HEK293 (cell line): ENCODE results near the gene CEMP1.
"Not testable (repeated sequence)": the region's sequence is repeated elsewhere in the genome, so short reads cannot be mapped to it uniquely, and the experiment has no call there.

Experiments
- CTCF ChIA-PET: fragments of 350-600 bp; formaldehyde crosslinking; extraction: SDS; loops from one replicate; lab custom pipeline; 2021; ENCODE audit warnings: antibody characterized with exemption; lab: Yijun Ruan, JAX
- POLR2A ChIA-PET: fragments of 300-600 bp; formaldehyde crosslinking; extraction: SDS; loops from one replicate; lab custom pipeline; 2020; ENCODE audit warnings: antibody characterized with exemption, inconsistent platforms; lab: Yijun Ruan, JAX
- H3K27ac ChIP-seq: fragments of 200-500 bp; sonication (Bioruptor generic); 2 replicates; pipeline ENCODE4 v1.5.1; 2014; ENCODE audit warnings: low read depth, low read length, control low read depth, inconsistent platforms; ENCODE audit errors: extremely low read depth
- H3K36me3 ChIP-seq, 2 experiments: fragments of 200-500 bp in 1 of 2; sonication (Bioruptor generic) in 1 of 2; 1 replicate in 1 of 2; 2 replicates in 1 of 2; pipeline ENCODE4 v1.5.1; 2014 to 2017; ENCODE audit warnings: inconsistent platforms in 2 of 2, low read length in 2 of 2; ENCODE audit not compliant: control insufficient read depth in 2 of 2, insufficient read depth in 1 of 2
- H3K4me1 ChIP-seq: fragments of 200-500 bp; sonication (Bioruptor generic); 2 replicates; pipeline ENCODE4 v1.5.1; 2014; ENCODE audit warnings: mild to moderate bottlenecking, low read length, inconsistent platforms; ENCODE audit not compliant: control insufficient read depth, insufficient read depth
- H3K4me3 ChIP-seq: 2 replicates; pipeline ENCODE4 v1.5.1; 2011; ENCODE audit warnings: low read depth, mild to moderate bottlenecking, control low read depth, low read length, moderate library complexity
- H3K9me3 ChIP-seq: fragments of 200-500 bp; sonication (Bioruptor generic); 2 replicates; pipeline ENCODE4 v1.5.1; 2014; ENCODE audit warnings: low read depth, low read length, inconsistent platforms; ENCODE audit not compliant: control insufficient read depth, insufficient read depth
- HOXA7 ChIP-seq: sonication (generic); formaldehyde crosslinking; IDR thresholded peaks from 2 replicates; pipeline ENCODE4 v1.8.1; 2022; ENCODE audit warnings: missing genetic modification reagents, borderline replicate concordance
- MEIS1 ChIP-seq: sonication (generic); formaldehyde crosslinking; IDR thresholded peaks from 2 replicates; pipeline ENCODE4 v1.8.1; 2022; ENCODE audit warnings: missing genetic modification reagents, mild to moderate bottlenecking, borderline replicate concordance
- ZBTB17 ChIP-seq: fragments of 450-650 bp; formaldehyde crosslinking; IDR thresholded peaks from 2 replicates; pipeline ENCODE4 v1.5.1; 2016; ENCODE audit warnings: missing biosample characterization, missing genetic modification characterization
- ZFP3 ChIP-seq: fragments of 450-650 bp; formaldehyde crosslinking; IDR thresholded peaks from 2 replicates; pipeline ENCODE4 v1.5.1; 2016; ENCODE audit warnings: low read depth, missing biosample characterization, missing genetic modification characterization
- ZNF10 ChIP-seq: fragments of 450-650 bp; formaldehyde crosslinking; IDR thresholded peaks from 2 replicates; pipeline ENCODE4 v1.5.1; 2017; ENCODE audit warnings: missing biosample characterization, missing genetic modification characterization
- ZNF121 ChIP-seq: fragments of 450-650 bp; formaldehyde crosslinking; IDR thresholded peaks from 2 replicates; pipeline ENCODE4 v1.5.1; 2016; ENCODE audit warnings: missing biosample characterization, missing genetic modification characterization
- ZNF174 ChIP-seq: fragments of 450-650 bp; formaldehyde crosslinking; IDR thresholded peaks from 2 replicates; pipeline ENCODE4 v1.5.0; 2017; ENCODE audit warnings: missing biosample characterization, mild to moderate bottlenecking, missing genetic modification characterization
- ZNF184 ChIP-seq: fragments of 450-650 bp; IDR thresholded peaks from 2 replicates; pipeline ENCODE4 v1.5.1; 2018; ENCODE audit warnings: missing biosample characterization, mild to moderate bottlenecking, missing genetic modification characterization
- ZNF2 ChIP-seq: fragments of 450-650 bp; formaldehyde crosslinking; IDR thresholded peaks from 2 replicates; pipeline ENCODE4 v1.5.1; 2016; ENCODE audit warnings: missing biosample characterization, missing genetic modification characterization
- ZNF211 ChIP-seq: fragments of 450-650 bp; formaldehyde crosslinking; IDR thresholded peaks from 2 replicates; pipeline ENCODE4 v1.5.1; 2016; ENCODE audit warnings: low read depth, missing biosample characterization, missing genetic modification characterization
- ZNF24 ChIP-seq: fragments of 450-650 bp; formaldehyde crosslinking; IDR thresholded peaks from 2 replicates; pipeline ENCODE4 v1.5.1; 2016; ENCODE audit warnings: missing biosample characterization, missing genetic modification characterization
- ZNF391 ChIP-seq: fragments of 450-650 bp; formaldehyde crosslinking; IDR thresholded peaks from 2 replicates; pipeline ENCODE4 v1.5.1; 2016; ENCODE audit warnings: low read depth, missing biosample characterization, missing genetic modification characterization, borderline replicate concordance
- ZNF473 ChIP-seq: fragments of 450-650 bp; formaldehyde crosslinking; IDR thresholded peaks from 2 replicates; pipeline ENCODE4 v1.5.1; 2017; ENCODE audit warnings: missing biosample characterization, missing genetic modification characterization
- ZNF521 ChIP-seq: fragments of 450-650 bp; formaldehyde crosslinking; IDR thresholded peaks from 2 replicates; pipeline ENCODE4 v1.5.1; 2017; ENCODE audit warnings: missing biosample characterization, mild to moderate bottlenecking, missing genetic modification characterization
- ZNF658 ChIP-seq: fragments of 450-650 bp; formaldehyde crosslinking; IDR thresholded peaks from 2 replicates; pipeline ENCODE4; 2016; ENCODE audit warnings: missing biosample characterization, missing genetic modification characterization
- ZNF707 ChIP-seq: fragments of 450-650 bp; formaldehyde crosslinking; IDR thresholded peaks from 2 replicates; pipeline ENCODE4 v1.5.1; 2016; ENCODE audit warnings: missing biosample characterization, missing genetic modification characterization
- ZNF791 ChIP-seq: fragments of 450-650 bp; formaldehyde crosslinking; IDR thresholded peaks from 2 replicates; pipeline ENCODE4 v1.5.1; 2016; ENCODE audit warnings: missing biosample characterization, missing genetic modification characterization
- TF ChIP-seq, protein P1 (sequence below): fragments of 450-650 bp; formaldehyde crosslinking; IDR thresholded peaks from 2 replicates; pipeline ENCODE4 v1.5.1; 2016; ENCODE audit warnings: missing biosample characterization, missing genetic modification characterization
- TF ChIP-seq, protein P2 (sequence below): fragments of 450-650 bp; formaldehyde crosslinking; IDR thresholded peaks from 2 replicates; pipeline ENCODE4 v1.5.1; 2016; ENCODE audit warnings: missing biosample characterization, missing genetic modification characterization
- TF ChIP-seq, protein P3 (sequence below): fragments of 450-650 bp; formaldehyde crosslinking; IDR thresholded peaks from 2 replicates; pipeline ENCODE4 v1.5.1; 2017; ENCODE audit warnings: missing biosample characterization, missing genetic modification characterization
- TF ChIP-seq, protein P4 (sequence below): fragments of 450-650 bp; formaldehyde crosslinking; IDR thresholded peaks from 2 replicates; pipeline ENCODE4 v1.5.1; 2017; ENCODE audit warnings: missing biosample characterization, missing genetic modification characterization
- TF ChIP-seq, protein P5 (sequence below): fragments of 450-650 bp; formaldehyde crosslinking; IDR thresholded peaks from 2 replicates; pipeline ENCODE4 v1.5.1; 2016; ENCODE audit warnings: missing biosample characterization, missing genetic modification characterization

The CEMP1 gene

DNA sequence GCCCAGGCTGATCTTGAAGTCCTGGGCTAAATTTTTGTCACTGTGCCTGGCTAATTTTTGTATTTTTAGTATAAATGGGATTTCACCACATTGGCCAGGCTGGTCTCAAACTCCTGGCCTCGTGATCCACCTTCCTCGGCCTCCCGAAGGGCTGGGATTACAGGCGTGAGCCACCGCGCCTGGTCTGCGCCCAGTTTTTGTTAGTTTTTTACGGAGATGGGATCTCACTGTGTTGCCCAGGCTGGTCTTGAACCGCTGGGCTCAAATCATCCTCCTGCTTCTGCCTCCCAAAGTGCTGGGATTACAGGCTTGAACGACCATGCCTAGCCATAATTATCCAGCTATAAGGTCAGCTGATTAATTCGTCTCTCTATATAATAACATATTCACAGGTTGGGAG is 2.7 kb upstream of the CEMP1 start:
- ChIA-PET CTCF (no interaction called here), POLR2A (no interaction called here)
- TF ChIP-seq, protein P1, sequence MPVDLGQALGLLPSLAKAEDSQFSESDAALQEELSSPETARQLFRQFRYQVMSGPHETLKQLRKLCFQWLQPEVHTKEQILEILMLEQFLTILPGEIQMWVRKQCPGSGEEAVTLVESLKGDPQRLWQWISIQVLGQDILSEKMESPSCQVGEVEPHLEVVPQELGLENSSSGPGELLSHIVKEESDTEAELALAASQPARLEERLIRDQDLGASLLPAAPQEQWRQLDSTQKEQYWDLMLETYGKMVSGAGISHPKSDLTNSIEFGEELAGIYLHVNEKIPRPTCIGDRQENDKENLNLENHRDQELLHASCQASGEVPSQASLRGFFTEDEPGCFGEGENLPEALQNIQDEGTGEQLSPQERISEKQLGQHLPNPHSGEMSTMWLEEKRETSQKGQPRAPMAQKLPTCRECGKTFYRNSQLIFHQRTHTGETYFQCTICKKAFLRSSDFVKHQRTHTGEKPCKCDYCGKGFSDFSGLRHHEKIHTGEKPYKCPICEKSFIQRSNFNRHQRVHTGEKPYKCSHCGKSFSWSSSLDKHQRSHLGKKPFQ (tag by site-specific recombination), result no peak
- TF ChIP-seq ZNF24 (tag by site-specific recombination) (no peak), ZNF121 (peak; percentile 84; the same call in 1 of the 2 replicates)
- no peak overlapping the region for H3K4me3 ChIP-seq
- H3K9me3 ChIP-seq, result no peaks in the 10 kb centered on the region
- H3K36me3 ChIP-seq, result peaks cover 0 to 21% of the 10 kb centered on the region in 2 experiments; a peak in 1 of 3 replicates
- H3K27ac ChIP-seq, result no peak overlapping the region
- H3K4me1 ChIP-seq, result peaks cover 3% of the 10 kb centered on the region; the same call in 1 of the 2 replicates

DNA sequence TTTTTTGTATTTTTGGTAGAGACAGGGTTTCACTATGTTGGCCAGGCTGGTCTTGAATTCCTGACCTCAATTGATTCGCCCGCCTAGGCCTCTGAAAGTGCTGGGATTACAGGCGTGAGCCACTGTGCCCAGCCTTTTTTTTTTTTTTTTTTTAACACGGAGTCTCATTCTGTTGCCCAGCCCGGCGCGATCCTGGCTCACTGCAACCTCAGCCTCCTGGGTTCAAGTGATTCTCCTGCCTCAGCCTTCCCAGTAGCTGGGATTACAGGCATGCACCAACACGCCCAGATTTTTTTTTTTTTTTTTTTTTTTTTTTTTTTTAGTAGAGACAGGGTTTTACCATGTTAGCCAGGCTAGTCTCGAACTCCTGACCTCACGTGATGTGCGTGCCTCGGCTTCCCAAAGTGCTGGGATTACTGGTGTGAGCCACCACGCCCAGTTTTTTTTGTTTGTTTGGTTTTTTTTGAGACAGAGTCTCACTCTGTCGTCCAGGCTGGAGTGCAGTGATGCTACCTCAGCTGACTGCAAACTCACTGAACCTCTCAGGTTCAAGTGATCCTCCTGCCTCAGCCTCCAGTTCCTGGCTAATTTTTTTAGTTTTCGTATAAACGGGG is 2.0 kb upstream of the CEMP1 start:
- CTCF ChIA-PET, result interaction anchor here (0.5 kb wide), 1 partner anchor 9 kb away, joined by 3 read pairs; no protein-coding TSS in a partner anchor
- H3K4me3 ChIP-seq, H3K4me1 ChIP-seq, H3K9me3 ChIP-seq: not testable (repeated sequence)
- POLR2A ChIA-PET, result interaction anchor here (0.8 to 3.6 kb wide), 7 partner anchors 13 to 378 kb away, joined by 3 to 25 read pairs (median 4); partner anchors contain the start of genes AMDHD2, ATP6V0C, DNASE1L2 and ECI1
- H3K36me3 ChIP-seq, result peaks cover 0 to 28% of the 10 kb centered on the region in 2 experiments; a peak in 1 of 3 replicates
- H3K27ac ChIP-seq, result peak overlapping the region; percentile 28; the same call in 1 of the 2 replicates
- TF ChIP-seq, protein P2, sequence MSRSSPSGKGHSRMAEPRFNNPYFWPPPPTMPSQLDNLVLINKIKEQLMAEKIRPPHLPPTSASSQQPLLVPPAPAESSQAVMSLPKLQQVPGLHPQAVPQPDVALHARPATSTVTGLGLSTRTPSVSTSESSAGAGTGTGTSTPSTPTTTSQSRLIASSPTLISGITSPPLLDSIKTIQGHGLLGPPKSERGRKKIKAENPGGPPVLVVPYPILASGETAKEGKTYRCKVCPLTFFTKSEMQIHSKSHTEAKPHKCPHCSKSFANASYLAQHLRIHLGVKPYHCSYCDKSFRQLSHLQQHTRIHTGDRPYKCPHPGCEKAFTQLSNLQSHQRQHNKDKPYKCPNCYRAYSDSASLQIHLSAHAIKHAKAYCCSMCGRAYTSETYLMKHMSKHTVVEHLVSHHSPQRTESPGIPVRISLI (tag by site-specific recombination), result peak; percentile 97
- TF ChIP-seq ZNF2 (tag by site-specific recombination), result 0 out of 2 replicates have a peak, but pooled peaks have one; percentile 7
- TF ChIP-seq ZBTB17 (tag by site-specific recombination), result peak; percentile 22; the same call in 1 of the 2 replicates
- TF ChIP-seq, all 188 proteins: peak for 3; not testable (repeated sequence) for 185

DNA sequence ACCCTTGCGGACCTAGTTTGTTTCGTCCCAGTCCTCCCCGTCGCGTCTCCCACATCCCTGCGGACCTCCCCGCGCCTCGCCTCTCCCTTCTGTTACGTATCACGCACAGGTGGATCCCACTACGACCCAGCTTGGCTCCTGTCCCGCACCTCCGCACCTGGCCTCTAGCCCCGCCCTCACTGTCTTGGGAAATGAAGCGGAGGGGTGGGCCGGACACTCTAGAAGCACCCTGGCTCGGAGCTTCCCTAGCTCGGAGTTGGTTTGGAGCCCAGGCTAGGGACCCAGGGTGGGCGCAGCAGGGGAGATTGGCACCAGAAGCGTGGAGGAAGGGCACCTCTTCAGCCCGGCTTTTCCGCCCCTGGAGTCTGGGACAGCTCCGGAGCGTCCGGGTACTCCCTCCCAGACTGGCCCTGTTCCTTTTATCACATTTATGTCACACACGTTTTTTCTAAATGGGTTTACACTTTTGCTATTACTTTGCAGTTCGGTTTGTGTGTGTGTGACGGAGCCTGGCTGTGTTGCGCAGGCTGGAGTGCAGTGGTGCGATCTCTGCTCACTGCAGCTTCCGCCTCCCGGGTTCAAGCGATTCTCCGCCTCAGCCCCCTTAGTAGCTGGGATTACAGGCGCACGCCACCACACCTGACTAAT is 1.4 kb upstream of the CEMP1 start:
- H3K36me3 ChIP-seq, result peaks cover 0 to 34% of the 10 kb centered on the region in 2 experiments; a peak in 1 of 3 replicates
- H3K9me3 ChIP-seq, result no peaks in the 10 kb centered on the region
- CTCF ChIA-PET, result interaction anchor here (0.5 kb wide), 1 partner anchor 8 kb away, joined by 3 read pairs; no protein-coding TSS in a partner anchor
- peak overlapping the region; percentile 28; the same call in 1 of the 2 replicates for H3K27ac ChIP-seq
- POLR2A ChIA-PET, result interaction anchor here (0.8 to 3.6 kb wide), 7 partner anchors 13 to 378 kb away, joined by 3 to 25 read pairs (median 4); partner anchors contain the start of genes AMDHD2, ATP6V0C, DNASE1L2 and ECI1
- peaks cover 3% of the 10 kb centered on the region; the same call in 1 of the 2 replicates for H3K4me1 ChIP-seq
- peak overlapping the region; percentile 44 for H3K4me3 ChIP-seq
- TF ChIP-seq HOXA7 (no peak), ZNF707 (tag by site-specific recombination) (no peak), ZNF658 (tag by site-specific recombination) (no peak), ZNF24 (tag by site-specific recombination) (0 out of 2 replicates have a peak, but pooled peaks have one; percentile 16), ZNF174 (no peak), MEIS1 (no peak), ZNF10 (tag by site-specific recombination) (no peak), ZNF473 (tag by site-specific recombination) (no peak), ZNF184 (no peak), ZFP3 (tag by site-specific recombination) (no peak; the same call in 1 of the 2 replicates), ZNF791 (tag by site-specific recombination) (no peak), ZNF521 (tag by site-specific recombination) (no peak), ZNF391 (no peak), ZNF211 (tag by site-specific recombination) (no peak)
- TF ChIP-seq, protein P3, sequence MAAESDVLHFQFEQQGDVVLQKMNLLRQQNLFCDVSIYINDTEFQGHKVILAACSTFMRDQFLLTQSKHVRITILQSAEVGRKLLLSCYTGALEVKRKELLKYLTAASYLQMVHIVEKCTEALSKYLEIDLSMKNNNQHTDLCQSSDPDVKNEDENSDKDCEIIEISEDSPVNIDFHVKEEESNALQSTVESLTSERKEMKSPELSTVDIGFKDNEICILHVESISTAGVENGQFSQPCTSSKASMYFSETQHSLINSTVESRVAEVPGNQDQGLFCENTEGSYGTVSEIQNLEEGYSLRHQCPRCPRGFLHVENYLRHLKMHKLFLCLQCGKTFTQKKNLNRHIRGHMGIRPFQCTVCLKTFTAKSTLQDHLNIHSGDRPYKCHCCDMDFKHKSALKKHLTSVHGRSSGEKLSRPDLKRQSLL, result no peak
- TF ChIP-seq, protein P4, sequence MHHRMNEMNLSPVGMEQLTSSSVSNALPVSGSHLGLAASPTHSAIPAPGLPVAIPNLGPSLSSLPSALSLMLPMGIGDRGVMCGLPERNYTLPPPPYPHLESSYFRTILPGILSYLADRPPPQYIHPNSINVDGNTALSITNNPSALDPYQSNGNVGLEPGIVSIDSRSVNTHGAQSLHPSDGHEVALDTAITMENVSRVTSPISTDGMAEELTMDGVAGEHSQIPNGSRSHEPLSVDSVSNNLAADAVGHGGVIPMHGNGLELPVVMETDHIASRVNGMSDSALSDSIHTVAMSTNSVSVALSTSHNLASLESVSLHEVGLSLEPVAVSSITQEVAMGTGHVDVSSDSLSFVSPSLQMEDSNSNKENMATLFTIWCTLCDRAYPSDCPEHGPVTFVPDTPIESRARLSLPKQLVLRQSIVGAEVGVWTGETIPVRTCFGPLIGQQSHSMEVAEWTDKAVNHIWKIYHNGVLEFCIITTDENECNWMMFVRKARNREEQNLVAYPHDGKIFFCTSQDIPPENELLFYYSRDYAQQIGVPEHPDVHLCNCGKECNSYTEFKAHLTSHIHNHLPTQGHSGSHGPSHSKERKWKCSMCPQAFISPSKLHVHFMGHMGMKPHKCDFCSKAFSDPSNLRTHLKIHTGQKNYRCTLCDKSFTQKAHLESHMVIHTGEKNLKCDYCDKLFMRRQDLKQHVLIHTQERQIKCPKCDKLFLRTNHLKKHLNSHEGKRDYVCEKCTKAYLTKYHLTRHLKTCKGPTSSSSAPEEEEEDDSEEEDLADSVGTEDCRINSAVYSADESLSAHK (tag by site-specific recombination), result no peak
- TF ChIP-seq, protein P5, sequence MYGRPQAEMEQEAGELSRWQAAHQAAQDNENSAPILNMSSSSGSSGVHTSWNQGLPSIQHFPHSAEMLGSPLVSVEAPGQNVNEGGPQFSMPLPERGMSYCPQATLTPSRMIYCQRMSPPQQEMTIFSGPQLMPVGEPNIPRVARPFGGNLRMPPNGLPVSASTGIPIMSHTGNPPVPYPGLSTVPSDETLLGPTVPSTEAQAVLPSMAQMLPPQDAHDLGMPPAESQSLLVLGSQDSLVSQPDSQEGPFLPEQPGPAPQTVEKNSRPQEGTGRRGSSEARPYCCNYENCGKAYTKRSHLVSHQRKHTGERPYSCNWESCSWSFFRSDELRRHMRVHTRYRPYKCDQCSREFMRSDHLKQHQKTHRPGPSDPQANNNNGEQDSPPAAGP (tag by site-specific recombination), result no peak
